NT2/D1 (cell line): Measurements from ENCODE around the gene RANGAP1.

Experiments
- DNase-seq: peaks from one replicate; pipeline ENCODE4 v3.0.0-alpha.2; 2011; ENCODE audit warnings: low read depth, low spot score
- H3K27me3 ChIP-seq: 2 replicates; pipeline ENCODE4 v1.6.0; 2011; ENCODE audit warnings: mild to moderate bottlenecking; ENCODE audit not compliant: insufficient read length, insufficient read depth
- H3K36me3 ChIP-seq: 2 replicates; pipeline ENCODE4 v1.6.1; 2011; ENCODE audit warnings: mild to moderate bottlenecking, low read length, mixed read lengths; ENCODE audit not compliant: insufficient read depth, insufficient read length
- H3K4me1 ChIP-seq: 2 replicates; pipeline ENCODE4 v1.5.1; 2011; ENCODE audit not compliant: insufficient read depth, insufficient read length
- H3K4me3 ChIP-seq: 2 replicates; pipeline ENCODE4 v1.5.1; 2011; ENCODE audit warnings: low read depth; ENCODE audit not compliant: insufficient read length
- H3K9ac ChIP-seq: 2 replicates; pipeline ENCODE4 v1.6.0; 2011; ENCODE audit warnings: low read depth; ENCODE audit not compliant: insufficient read length
- H3K9me3 ChIP-seq: 2 replicates; pipeline ENCODE4 v1.5.1; 2011; ENCODE audit warnings: mild to moderate bottlenecking, low read length; ENCODE audit not compliant: insufficient read depth
- SUZ12 ChIP-seq: IDR thresholded peaks from 2 replicates; pipeline ENCODE4 v1.6.1; 2011; ENCODE audit not compliant: insufficient read length, insufficient read depth; ENCODE audit errors: extremely low read depth
- YY1 ChIP-seq: IDR thresholded peaks from 2 replicates; pipeline ENCODE4 v1.6.1; 2011; ENCODE audit not compliant: insufficient read length, insufficient read depth
- ZNF274 ChIP-seq: IDR thresholded peaks from 2 replicates; pipeline ENCODE4 v1.6.1; 2011; ENCODE audit warnings: mild to moderate bottlenecking, low read depth, low read length

Gene RANGAP1

DNA sequence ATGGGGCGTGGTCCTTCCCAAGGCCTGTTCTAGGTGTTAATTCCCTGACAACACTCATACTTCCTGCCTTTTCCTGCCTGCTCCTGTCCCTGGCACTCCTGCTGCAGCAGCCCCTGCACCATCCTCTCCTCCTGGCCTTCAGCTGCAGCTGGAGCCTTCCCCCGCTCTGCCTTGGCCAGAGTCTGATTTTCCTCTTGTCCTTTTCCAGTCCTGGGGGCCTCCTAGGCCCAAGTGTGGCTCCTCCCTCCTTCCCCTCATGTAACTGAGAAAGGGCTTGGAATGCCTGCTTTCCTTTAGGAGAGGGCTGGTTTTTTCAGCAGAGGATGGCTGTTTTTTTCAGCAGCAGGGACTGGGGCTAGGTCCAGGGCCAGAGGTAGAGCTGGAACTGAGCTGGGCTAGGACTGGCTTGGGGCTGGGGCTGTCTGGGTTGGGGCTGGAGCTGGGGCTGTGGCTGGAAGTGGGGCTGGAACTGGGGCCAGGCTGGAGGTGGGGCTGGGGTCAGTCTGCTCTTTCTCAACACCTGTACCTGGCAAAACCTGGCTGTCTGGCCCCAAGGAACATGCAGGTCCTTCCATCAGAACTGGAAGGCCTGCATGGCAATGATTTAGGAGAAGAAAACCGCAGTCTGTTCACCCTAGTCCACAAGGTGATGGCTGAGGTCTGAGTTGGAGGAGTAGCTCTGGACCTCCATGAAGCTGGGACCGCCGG, 39.0 kb upstream of the RANGAP1 start:
- H3K36me3 ChIP-seq, result peaks cover 79% of the 10 kb centered on the region

DNA sequence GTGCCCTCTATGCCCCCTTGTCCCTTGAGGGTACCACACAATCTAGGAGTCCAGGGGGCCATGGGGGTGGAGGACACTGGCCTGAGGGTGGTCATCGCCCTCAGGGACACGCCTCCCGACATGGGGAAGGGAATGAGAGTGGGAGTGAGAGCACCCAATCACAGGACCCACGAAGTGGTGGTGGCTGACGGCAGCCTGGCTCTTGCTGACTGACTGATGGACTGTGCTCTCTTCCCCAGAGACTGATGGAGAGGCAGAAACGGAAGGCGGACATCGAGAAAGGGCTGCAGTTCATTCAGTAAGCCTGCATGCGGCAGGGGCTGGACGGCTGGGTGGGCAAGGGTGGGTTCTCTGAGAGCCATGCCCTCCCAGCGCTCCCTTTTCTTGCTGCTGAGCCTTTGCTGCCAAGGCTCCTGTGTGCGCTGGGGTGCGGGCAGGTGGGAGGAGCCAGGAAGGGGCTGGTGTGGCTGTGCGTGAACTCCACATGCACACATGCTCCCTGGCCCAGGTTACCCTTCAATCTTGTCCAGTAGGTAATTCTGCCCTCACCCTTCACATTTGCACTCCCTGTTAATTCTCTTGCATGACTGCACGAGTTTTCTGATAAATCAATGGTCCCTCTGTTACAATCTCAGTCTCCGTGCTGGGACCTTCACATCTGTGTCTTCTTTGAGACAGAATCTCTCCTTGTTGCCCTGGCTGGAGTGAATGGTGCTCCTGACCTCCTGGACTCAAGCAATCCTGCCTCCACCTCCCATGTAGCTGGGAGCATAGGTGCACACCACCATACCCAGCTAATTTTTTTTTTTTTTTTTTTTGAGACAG, 34.6 kb upstream of the RANGAP1 start:
- H3K27me3 ChIP-seq, result no peaks in the 10 kb centered on the region
- no peaks in the 10 kb centered on the region for H3K9me3 ChIP-seq
- no peak overlapping the region for H3K4me3 ChIP-seq
- peaks cover 8% of the 10 kb centered on the region for H3K4me1 ChIP-seq
- H3K36me3 ChIP-seq, result peaks cover 42% of the 10 kb centered on the region
- DNase-seq, result no peak
- H3K9ac ChIP-seq, result no peak overlapping the region
- TF ChIP-seq YY1 (no peak), SUZ12 (no peak), ZNF274 (no peak)

More for the DNA sequence above, 39.0 kb upstream of the RANGAP1 start:
- peaks cover 8% of the 10 kb centered on the region for H3K4me1 ChIP-seq
- H3K9me3 ChIP-seq, result no peaks in the 10 kb centered on the region
- H3K9ac ChIP-seq, result no peak overlapping the region
- no peaks in the 10 kb centered on the region for H3K27me3 ChIP-seq
- no peak for TF ChIP-seq SUZ12
- no peak for TF ChIP-seq ZNF274
- no peak for TF ChIP-seq YY1
- H3K4me3 ChIP-seq, result no peak overlapping the region
- DNase-seq, result no peak

DNA sequence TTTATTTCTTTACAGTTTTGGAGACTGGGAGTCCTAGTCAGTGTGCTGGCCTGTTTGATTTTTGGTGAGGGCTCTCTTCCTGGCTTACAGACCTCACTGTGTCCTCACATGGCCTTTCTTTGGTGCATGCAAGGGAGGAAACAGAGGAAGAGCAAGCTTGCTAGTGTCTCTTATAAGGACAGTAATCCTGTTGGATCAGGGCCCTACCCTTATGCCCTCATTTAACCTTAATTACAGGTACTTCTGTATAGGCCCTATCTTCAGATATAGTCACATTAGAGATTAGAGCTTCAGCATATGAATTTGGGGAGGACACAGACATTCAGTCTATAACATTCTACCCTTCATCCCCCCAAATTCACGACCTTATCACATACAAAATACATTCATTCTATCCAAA, 29.6 kb upstream of the RANGAP1 start:
- TF ChIP-seq YY1 (no peak), ZNF274 (no peak), SUZ12 (no peak)
- peaks cover 3% of the 10 kb centered on the region for H3K4me1 ChIP-seq
- H3K9ac ChIP-seq, result no peak overlapping the region
- no peak for DNase-seq
- H3K27me3 ChIP-seq, result no peaks in the 10 kb centered on the region
- peaks cover 9% of the 10 kb centered on the region for H3K36me3 ChIP-seq
- H3K4me3 ChIP-seq, result no peak overlapping the region
- H3K9me3 ChIP-seq, result no peaks in the 10 kb centered on the region

DNA sequence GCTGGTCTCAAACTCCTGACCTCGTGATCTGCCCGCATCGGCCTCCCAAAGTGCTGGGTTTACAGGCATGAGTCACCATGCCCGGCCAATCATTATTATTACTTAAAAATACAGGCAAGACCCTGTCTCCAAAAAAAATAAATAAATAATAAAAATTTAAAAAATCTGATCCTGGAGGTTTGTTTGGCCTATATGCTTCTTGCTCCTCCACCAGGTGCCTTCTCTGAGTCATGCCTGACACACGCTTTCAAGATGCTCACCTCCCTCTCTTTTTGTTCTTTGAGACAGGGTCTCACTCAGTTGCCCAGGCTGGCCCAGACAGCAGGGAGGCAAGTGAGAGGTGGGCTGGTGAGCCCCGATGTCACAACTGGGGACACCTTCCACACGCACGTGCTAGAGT, 28.8 kb upstream of the RANGAP1 start:
- H3K4me1 ChIP-seq, result peaks cover 3% of the 10 kb centered on the region
- H3K27me3 ChIP-seq, result no peaks in the 10 kb centered on the region
- no peaks in the 10 kb centered on the region for H3K9me3 ChIP-seq
- peaks cover 8% of the 10 kb centered on the region for H3K36me3 ChIP-seq
- no peak overlapping the region for H3K9ac ChIP-seq
- H3K4me3 ChIP-seq, result no peak overlapping the region
- no peak for TF ChIP-seq ZNF274
- no peak for TF ChIP-seq YY1
- TF ChIP-seq SUZ12, result no peak
- DNase-seq, result no peak

DNA sequence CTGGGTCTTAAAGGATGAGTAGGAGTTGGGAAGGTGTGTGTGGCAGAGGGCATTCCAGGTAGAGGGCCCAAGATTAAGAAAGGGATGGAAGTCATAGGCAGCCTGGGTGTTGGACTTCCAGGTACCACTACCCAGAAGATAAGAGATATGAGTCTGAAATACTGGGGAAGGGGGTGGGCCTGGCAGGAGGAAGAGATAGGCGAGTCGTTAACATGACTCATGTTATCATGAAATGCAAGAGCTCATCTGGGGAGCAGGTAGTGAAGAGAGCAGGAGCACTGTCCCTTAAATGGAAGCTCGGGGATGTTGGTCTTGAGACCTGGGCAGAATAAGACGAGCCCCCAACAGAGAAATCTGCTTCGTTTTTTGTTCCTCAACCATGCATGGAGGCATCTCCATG, 25.5 kb upstream of the RANGAP1 start:
- DNase-seq, result no peak

DNA sequence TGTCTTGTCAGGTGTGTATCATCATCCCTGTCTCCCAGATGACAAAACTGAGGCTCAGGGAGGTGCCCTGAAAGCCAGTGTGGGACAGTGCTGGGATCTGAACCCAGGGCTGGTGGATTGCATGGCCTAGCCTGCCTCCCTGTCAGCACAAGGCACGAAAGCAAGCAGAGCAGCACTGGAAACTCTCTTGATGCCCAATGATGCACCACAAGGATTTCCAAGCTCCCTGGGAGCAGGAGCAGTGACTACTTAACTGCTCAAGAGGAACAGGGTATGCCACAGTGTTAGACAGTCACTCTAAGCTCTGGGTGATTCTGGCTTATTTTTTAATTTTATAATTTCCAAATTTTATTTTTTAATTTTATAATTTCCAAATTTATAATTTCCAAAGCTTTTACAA, 24.3 kb upstream of the RANGAP1 start:
- Histone ChIP-seq H3K27me3 (no peaks in the 10 kb centered on the region), H3K9me3 (no peaks in the 10 kb centered on the region), H3K36me3 (peaks cover 27% of the 10 kb centered on the region), H3K4me1 (peaks cover 11% of the 10 kb centered on the region), H3K4me3 (no peak overlapping the region), H3K9ac (no peak overlapping the region)
- no peak for TF ChIP-seq SUZ12
- TF ChIP-seq YY1, result no peak
- no peak for TF ChIP-seq ZNF274
- DNase-seq, result no peak

More for the DNA sequence above, 25.5 kb upstream of the RANGAP1 start:
- Histone ChIP-seq H3K4me3 (no peak overlapping the region), H3K36me3 (peaks cover 27% of the 10 kb centered on the region), H3K9me3 (no peaks in the 10 kb centered on the region), H3K4me1 (peaks cover 8% of the 10 kb centered on the region), H3K9ac (no peak overlapping the region), H3K27me3 (no peaks in the 10 kb centered on the region)
- no peak for TF ChIP-seq ZNF274
- TF ChIP-seq YY1, result no peak
- no peak for TF ChIP-seq SUZ12

DNA sequence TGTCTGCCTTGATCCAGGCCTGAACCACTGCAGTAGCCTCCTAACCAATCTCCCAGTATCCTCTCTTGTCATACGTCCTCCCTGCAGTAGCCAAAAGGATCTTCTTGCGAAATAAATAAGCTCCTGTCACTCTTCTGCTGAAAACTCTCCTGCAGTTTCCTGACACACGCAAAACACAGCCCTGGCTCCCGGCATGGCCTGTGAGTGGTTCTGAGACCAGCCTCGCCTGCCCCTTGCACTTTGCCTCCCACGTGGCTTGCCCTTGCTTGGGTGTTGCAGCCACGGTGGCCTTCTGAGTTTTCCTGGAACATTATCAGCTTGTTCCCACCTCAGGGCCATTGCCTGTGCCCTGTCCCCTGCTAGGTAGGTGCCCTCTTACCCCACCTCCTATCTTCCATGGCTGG, 22.6 kb upstream of the RANGAP1 start:
- peaks cover 11% of the 10 kb centered on the region for H3K4me1 ChIP-seq
- peaks cover 30% of the 10 kb centered on the region for H3K36me3 ChIP-seq
- H3K27me3 ChIP-seq, result no peaks in the 10 kb centered on the region
- H3K4me3 ChIP-seq, result no peak overlapping the region
- H3K9me3 ChIP-seq, result no peaks in the 10 kb centered on the region
- TF ChIP-seq YY1 (no peak), SUZ12 (no peak), ZNF274 (no peak)
- no peak overlapping the region for H3K9ac ChIP-seq
- no peak for DNase-seq
